Stimulated activated CD4-positive, alpha-beta T cell treated with anti-CD3 and anti-CD28 coated beads, Interleukin-4, amount 100 ng/mL, for 24 hours (primary cell): ENCODE data around the gene DNAJC4.

Experiments used
- DNase-seq: peaks from one replicate; pipeline ENCODE4 v3.0.0-alpha.2; 2020

Gene DNAJC4

GRCh38 chr11:64261556-64262080, 31.3 kb downstream of the DNAJC4 start:
- DNase-seq: no peak

- DNase-seq: no peak
Observed at GRCh38 chr11:64262271-64263002, 32.1 kb downstream of the DNAJC4 start.

- DNase-seq: no peak
Observed at GRCh38 chr11:64263021-64263946, 32.9 kb downstream of the DNAJC4 start.

GRCh38 chr11:64263947-64264317, 33.6 kb downstream of the DNAJC4 start:
- DNase-seq: no peak

GRCh38 chr11:64264371-64264852, 34.1 kb downstream of the DNAJC4 start:
- DNase-seq: no peak

- no peak for DNase-seq
Observed at GRCh38 chr11:64265176-64266160, 35.1 kb downstream of the DNAJC4 start.

GRCh38 chr11:64266339-64266738, 36.0 kb downstream of the DNAJC4 start:
- DNase-seq: no peak

GRCh38 chr11:64267207-64267945, 37.0 kb downstream of the DNAJC4 start:
- DNase-seq: no peak

- no peak for DNase-seq
Observed at GRCh38 chr11:64268025-64268892, 37.9 kb downstream of the DNAJC4 start.

- DNase-seq: peak; percentile 36
Observed at GRCh38 chr11:64268893-64269539, 38.7 kb downstream of the DNAJC4 start.

GRCh38 chr11:64269540-64270220, 39.3 kb downstream of the DNAJC4 start:
- DNase-seq: peak; percentile 99

- DNase-seq: no peak
Observed at GRCh38 chr11:64275031-64275800, 44.9 kb downstream of the DNAJC4 start.

GRCh38 chr11:64275841-64276240, 45.5 kb downstream of the DNAJC4 start:
- DNase-seq: no peak

GRCh38 chr11:64276653-64277431, 46.5 kb downstream of the DNAJC4 start:
- DNase-seq: no peak

GRCh38 chr11:64278576-64279190, 48.3 kb downstream of the DNAJC4 start:
- DNase-seq: no peak

- DNase-seq: no peak
Observed at GRCh38 chr11:64281957-64282770, 51.8 kb downstream of the DNAJC4 start.
